Measurements from ENCODE around the gene CATSPERB.

DNA sequence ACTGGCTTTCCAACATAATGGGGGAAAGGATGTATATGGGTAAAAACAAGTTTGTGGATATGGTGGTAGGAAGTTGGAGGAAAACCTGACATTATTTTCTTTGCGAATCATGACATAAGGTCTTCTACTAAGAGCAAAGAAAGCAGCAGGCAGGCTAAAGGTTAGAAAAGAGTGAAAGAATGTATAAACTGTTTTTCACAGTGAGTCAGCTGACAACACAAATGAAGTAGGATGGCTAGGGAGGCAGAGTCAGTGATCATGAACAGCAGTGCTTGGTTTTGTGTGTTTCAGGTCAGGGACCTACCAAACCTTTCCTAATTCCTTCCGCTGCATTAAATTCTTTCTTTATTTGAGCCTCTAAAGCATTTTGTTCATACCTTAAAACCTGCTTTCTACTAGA is 46.3 kb upstream of the CATSPERB start:
- TF ChIP-seq CTCF (conservative IDR thresholded peaks at IDR 0.05 in 1 of 2, IDR thresholded peaks at IDR 0.05 in 1 of 2; ENCODE audit: low read depth in 1 of 2, low read length in 2 of 2) (no peak), EZH2 (IDR thresholded peaks at IDR 0.05; ENCODE audit: low read length, missing control alignments) (no peak)
